ENCODE results near the gene LRRC4C.

GRCh38 chr11:40435344-40435743 lies 1024.1 kb downstream of the LRRC4C start:
- TF ChIP-seq EZH2phosphoT487 (IDR thresholded peaks at IDR 0.05; ENCODE audit: insufficient read depth, low read depth) = no peak
- no peak for TF ChIP-seq EZH2 (IDR thresholded peaks at IDR 0.05; ENCODE audit: insufficient read depth, poor library complexity, severe bottlenecking)
